Mononuclear cell (primary cell): Measurements from ENCODE around the gene RPLP2. TPM values are rescaled to one million over a fixed set of nuclear protein-coding genes. Genes with fewer than 3 reads are reported as not detected.

Experiments used
- H3K27me3 ChIP-seq: 2 replicates; pipeline ENCODE4 v1.6.0; 2011; ENCODE audit warnings: low read length, control low read depth; ENCODE audit not compliant: insufficient read depth
- H3K4me1 ChIP-seq: 2 replicates; pipeline ENCODE4 v1.5.1; 2011; ENCODE audit warnings: mild to moderate bottlenecking, low read length, control low read depth; ENCODE audit not compliant: insufficient read depth
- H3K4me3 ChIP-seq: 2 replicates; pipeline ENCODE4 v1.5.1; 2011; ENCODE audit warnings: mild to moderate bottlenecking, low read length, moderate library complexity
- H3K9me3 ChIP-seq: 2 replicates; pipeline ENCODE4 v1.5.1; 2011; ENCODE audit warnings: low read depth, mild to moderate bottlenecking, control low read depth, low read length
- total RNA-seq: library from RNA; depleted of rRNA; stranded (reverse); fragments of >200 nt; gene quantifications from one replicate; pipeline ENCODE4 v1.2.3, GENCODE V29; 2012

The RPLP2 gene
- total RNA-seq, 1 donor: 653 TPM

DNA sequence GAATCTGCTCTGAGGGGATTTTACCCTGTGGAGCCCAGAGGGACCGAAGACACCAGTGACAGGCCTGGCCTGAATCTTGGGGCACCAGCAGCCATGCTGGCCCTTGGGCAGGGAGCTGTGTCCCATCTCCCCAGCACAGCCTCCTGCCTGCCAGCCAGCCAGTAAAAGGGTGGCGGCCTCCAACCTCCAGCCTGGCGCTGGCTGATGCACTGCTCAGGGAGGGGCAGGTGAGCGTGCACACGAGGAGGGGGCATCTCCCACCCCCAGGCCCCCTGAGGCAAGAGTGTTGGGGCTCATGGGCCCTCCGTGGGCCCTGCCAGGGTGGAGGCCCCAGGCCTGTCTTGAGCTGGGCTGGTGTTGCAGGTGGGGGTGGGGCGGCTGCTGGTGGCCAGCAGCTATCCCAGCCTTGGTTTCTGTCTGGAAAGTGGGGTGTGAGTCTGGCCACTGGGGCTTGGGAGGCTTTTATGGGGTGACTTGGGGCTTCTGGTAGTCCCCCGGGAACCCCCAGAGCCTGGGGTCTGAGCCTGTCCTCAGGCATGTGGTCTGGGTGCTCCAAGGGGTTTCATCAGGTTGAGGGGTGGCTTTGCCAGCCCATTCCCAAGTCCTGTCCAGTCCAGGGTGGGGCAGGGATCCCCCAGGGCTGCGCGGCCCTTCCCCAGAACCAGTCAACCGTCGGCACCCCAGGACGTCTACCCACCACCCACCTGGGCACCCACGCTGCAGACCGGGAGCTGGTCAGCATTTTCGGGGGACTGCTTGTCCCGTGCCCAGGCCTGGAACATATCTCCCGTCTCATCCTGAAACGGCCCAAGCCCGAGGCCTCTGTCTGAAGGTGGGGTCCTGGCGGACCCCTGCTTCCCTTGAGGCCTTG, 50.7 kb downstream of the RPLP2 start:
- no peaks in the 10 kb centered on the region for H3K9me3 ChIP-seq
- H3K4me3 ChIP-seq: no peak overlapping the region
- H3K4me1 ChIP-seq: no peaks in the 10 kb centered on the region
- H3K27me3 ChIP-seq: no peaks in the 10 kb centered on the region

DNA sequence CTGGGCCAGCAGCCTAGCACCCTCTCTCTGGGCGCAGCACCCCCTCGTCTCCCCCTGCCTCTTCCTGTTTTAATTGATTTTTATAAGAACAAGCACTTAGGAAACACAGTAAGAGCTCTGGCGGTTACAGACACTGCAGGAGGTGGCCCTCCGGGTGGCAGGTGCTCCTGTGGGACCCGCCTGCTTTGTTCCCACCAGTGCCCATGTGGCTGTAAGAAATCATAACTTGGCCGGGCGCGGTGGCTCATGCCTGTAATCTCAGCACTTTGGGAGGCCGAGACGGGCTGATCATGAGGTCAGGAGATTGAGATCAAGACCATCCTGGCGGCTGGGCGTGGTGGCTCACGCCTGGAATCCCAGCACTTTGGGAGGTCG, 51.3 kb downstream of the RPLP2 start:
- H3K9me3 ChIP-seq: no peaks in the 10 kb centered on the region
- H3K27me3 ChIP-seq: no peaks in the 10 kb centered on the region
- H3K4me3 ChIP-seq: no peak overlapping the region
- no peaks in the 10 kb centered on the region for H3K4me1 ChIP-seq

DNA sequence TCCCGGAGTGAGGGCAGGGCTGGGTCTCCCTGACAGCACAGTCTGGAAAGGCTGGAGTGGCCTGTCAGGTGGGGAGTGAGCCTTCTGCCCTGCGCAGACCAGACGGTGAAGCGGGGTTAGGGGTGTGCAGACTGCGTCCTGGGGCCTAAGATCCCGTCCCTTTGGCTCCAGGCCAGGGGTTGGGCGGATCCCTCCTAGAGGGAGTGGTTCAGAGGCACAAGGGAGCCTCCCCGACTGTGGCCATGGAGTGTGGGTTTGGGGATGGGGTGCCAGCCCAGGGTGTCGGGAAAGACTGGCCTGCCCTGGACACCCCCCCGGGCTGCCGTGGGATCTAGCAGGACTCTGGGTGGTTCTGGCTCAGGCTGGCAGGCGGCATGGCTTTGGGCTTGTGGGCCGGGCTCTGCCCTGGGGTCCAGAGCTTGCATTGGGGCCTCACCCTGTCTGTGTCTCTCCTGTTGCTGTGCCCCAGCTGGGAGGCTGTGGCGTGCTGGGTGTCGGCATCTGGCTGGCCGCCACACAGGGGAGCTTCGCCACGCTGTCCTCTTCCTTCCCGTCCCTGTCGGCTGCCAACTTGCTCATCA, 52.4 kb downstream of the RPLP2 start:
- Histone ChIP-seq H3K4me3 (no peak overlapping the region), H3K27me3 (no peaks in the 10 kb centered on the region), H3K9me3 (no peaks in the 10 kb centered on the region), H3K4me1 (no peaks in the 10 kb centered on the region)

Other genes with a start within 250 kb of the RPLP2 start
- gene LMNTD2, start 249.2 kb upstream of the RPLP2 start, total RNA-seq: 2.1 TPM
- 16.6 TPM for gene RASSF7, start 249.0 kb upstream of the RPLP2 start, total RNA-seq
- 25.1 TPM for gene PHRF1, start 233.5 kb upstream of the RPLP2 start, total RNA-seq
- 50.9 TPM for gene IRF7, start 194.0 kb upstream of the RPLP2 start, total RNA-seq
- 0.10 TPM for gene CDHR5, start 185.0 kb upstream of the RPLP2 start, total RNA-seq
- not detected for gene SCT, start 182.8 kb upstream of the RPLP2 start, total RNA-seq
- gene DRD4, start 172.7 kb upstream of the RPLP2 start, total RNA-seq: 0.10 TPM
- 30.7 TPM for gene DEAF1, start 114.7 kb upstream of the RPLP2 start, total RNA-seq
- 8.3 TPM for gene TMEM80, start 114.2 kb upstream of the RPLP2 start, total RNA-seq
- gene EPS8L2, start 103.7 kb upstream of the RPLP2 start, total RNA-seq: 2.1 TPM
- gene TALDO1, start 62.5 kb upstream of the RPLP2 start, total RNA-seq: 141 TPM
- gene GATD1, start 32.5 kb upstream of the RPLP2 start, total RNA-seq: 7.2 TPM
- gene CEND1, start 19.9 kb upstream of the RPLP2 start, total RNA-seq: not detected
- gene SLC25A22, start 11.7 kb upstream of the RPLP2 start, total RNA-seq: 3.5 TPM
- gene PIDD1, start 4.7 kb upstream of the RPLP2 start, total RNA-seq: 6.2 TPM
- 81.0 TPM for gene PNPLA2, start 8.9 kb downstream of the RPLP2 start, total RNA-seq
- gene CRACR2B, start 18.0 kb downstream of the RPLP2 start, total RNA-seq: 0.84 TPM
- gene CD151, start 23.0 kb downstream of the RPLP2 start, total RNA-seq: 28.5 TPM
- 11.2 TPM for gene POLR2L, start 32.6 kb downstream of the RPLP2 start, total RNA-seq
- gene TSPAN4, start 32.9 kb downstream of the RPLP2 start, total RNA-seq: 15.5 TPM
- 8.2 TPM for gene CHID1, start 100.8 kb downstream of the RPLP2 start, total RNA-seq
- gene AP2A2, start 115.9 kb downstream of the RPLP2 start, total RNA-seq: 40.0 TPM
- under 0.01 TPM for gene MUC6, start 226.8 kb downstream of the RPLP2 start, total RNA-seq